Measurements from ENCODE around the gene TXNRD1. TPM values are rescaled to one million over a fixed set of nuclear protein-coding genes. Genes with fewer than 3 reads are reported as not detected.
"Not testable (repeated sequence)": the region's sequence is repeated elsewhere in the genome, so short reads cannot be mapped to it uniquely, and the experiment has no call there.

TXNRD1 gene
- total RNA-seq, 1 donor from 2014 or later: 360 TPM

DNA sequence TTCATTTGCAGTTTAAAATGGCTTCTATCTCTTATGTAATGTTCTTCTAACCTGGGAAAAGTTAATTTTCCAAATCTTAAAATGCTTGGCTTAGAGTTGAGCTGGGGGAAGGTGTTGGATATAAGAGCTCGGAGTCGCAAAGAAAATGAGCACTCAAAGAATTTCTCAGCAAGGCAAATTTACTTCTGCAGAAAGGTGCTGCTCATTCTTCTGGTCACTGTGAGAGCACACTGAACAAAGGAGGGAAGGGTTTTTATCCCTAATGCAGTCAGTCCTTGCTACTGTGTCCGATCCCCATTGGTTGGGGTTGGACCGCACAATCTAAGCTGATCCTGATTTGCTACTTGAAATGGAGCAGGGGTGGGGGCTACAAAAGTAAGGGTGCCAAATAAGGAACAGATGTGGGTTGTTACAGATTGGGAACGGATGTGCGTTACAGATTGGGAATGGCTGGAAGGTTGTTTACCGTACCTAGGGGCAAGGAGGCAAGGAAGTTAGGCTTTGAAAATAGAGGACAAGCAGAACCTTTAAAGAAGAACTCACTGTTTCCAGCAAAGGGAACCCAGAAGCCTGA is 19.4 kb downstream of the TXNRD1 start:
- DNase-seq (ENCODE audit: low read depth in 2 of 2): no peak

GRCh38 chr12:104237930-104238329 is 22.4 kb downstream of the TXNRD1 start:
- DNase-seq (ENCODE audit: low read depth in 2 of 2): no peak

DNA sequence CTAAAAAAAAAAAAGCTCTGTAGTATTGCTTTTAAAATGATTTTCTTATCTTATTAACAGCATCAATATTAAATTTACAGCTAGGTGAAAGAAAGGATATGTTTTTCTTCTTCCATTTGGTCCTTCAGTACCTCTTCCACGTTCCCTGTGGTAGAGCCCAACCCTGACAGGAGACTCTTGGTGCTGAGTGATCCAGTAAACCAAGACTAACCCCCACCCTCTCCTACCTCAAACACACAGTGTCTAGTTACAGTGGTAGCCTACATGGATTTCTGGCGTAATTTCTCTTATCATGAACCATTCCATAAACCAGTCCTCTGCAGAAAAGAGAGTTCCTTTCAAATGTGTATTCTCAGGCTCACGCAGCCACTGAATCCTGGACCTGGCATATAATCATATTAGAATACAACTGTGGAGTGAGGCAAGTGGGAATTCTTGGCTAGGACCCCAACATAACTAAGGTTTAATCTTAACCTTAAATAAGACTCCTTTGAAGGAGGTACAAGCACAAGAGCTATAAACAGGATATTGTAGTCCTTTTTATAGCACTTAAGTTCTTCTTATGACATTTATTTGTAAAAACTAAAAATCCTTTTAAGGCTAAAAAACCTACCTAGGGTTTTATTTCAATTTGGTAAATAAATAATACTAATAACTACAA is 27.1 kb downstream of the TXNRD1 start:
- DNase-seq (ENCODE audit: low read depth in 2 of 2): no peak

- DNase-seq (ENCODE audit: low read depth in 2 of 2): no peak
Measured at GRCh38 chr12:104243551-104243950, 28.0 kb downstream of the TXNRD1 start.

- DNase-seq (ENCODE audit: low read depth in 2 of 2): no peak
Measured at GRCh38 chr12:104243971-104244370, 28.4 kb downstream of the TXNRD1 start.

DNA sequence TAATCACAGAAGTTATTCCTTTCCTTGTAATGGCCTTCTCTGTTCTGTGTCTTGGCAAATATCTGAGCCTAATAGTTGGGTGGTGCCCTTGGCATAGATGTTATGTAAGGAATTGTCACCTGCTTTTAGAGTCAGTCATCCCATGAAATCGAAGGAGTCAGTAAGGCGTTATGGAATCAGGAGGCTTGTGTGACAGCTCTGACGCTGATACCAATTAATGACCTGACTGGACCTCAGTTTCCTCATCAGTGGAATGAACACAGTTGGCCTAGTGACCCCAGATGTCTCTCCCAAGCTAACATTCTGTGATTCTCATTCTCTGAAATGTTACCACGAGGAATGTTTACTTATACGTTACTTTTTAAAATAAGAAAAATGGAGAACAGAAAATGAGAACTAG is 32.1 kb downstream of the TXNRD1 start:
- DNase-seq (ENCODE audit: low read depth in 2 of 2): no peak

- no peak for DNase-seq (ENCODE audit: low read depth in 2 of 2)
Measured at GRCh38 chr12:104248444-104248843, 32.9 kb downstream of the TXNRD1 start.

- no peak for DNase-seq (ENCODE audit: low read depth in 2 of 2)
Measured at GRCh38 chr12:104249017-104249416, 33.4 kb downstream of the TXNRD1 start.

- DNase-seq (ENCODE audit: low read depth in 2 of 2): no peak
Measured at GRCh38 chr12:104249898-104250297, 34.3 kb downstream of the TXNRD1 start.

GRCh38 chr12:104250366-104251125 is 35.0 kb downstream of the TXNRD1 start:
- no peak for DNase-seq (ENCODE audit: low read depth in 2 of 2)

DNA sequence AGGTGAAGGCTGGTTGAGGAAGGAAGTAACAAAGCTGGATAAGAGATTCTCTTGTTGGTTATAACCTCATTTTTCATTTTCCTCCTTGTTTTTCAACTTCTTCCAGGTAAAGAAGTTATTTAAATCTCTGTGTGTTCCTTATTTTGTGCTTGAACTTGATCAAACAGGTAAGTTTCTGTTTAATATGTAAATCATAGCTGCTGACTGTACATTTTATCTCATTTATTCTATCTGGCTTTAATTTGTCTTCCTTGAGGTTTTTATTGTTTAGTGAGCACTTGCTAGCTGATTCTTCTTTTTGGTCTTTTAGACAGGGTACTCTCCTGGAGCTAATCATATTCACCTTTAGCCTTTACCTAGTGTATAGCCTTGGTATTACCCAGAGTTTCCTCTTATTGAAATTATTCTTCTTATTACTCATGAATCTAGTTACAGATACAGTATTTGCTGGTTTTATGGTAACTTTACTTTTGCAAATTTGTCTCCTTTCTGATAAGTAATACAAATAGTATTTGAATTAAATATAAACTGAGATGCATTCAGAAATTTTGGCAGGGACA is 42.4 kb downstream of the TXNRD1 start:
- DNase-seq (ENCODE audit: low read depth in 2 of 2): no peak

- no peak for DNase-seq (ENCODE audit: low read depth in 2 of 2)
Measured at GRCh38 chr12:104258476-104259067, 43.0 kb downstream of the TXNRD1 start.

DNA sequence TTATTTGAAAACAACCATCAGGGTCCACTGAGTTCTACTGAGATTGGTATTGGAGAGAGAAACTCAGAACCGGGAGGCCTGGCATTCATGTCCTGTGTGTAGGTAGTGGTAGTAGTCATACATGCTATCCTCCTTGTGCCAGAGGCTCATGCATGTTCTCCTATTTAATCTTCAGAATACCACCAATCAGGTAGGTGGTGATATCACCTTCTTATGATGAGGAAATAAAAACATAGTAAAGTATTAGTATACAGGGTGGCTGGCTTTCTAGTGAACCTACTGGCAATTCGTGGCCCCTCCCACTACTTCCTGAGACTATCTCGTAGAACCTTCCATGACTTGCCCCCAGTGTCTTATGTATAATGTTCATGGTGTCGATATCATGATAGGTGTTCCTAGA is 47.4 kb downstream of the TXNRD1 start:
- DNase-seq (ENCODE audit: low read depth in 2 of 2): no peak

GRCh38 chr12:104263580-104264358 is 48.2 kb downstream of the TXNRD1 start:
- peak in 1 of 2 donors; percentile 17 for DNase-seq (ENCODE audit: low read depth in 2 of 2)

- not testable (repeated sequence) for DNase-seq (ENCODE audit: low read depth in 2 of 2)
Measured at GRCh38 chr12:104265436-104265835, 49.9 kb downstream of the TXNRD1 start.

DNA sequence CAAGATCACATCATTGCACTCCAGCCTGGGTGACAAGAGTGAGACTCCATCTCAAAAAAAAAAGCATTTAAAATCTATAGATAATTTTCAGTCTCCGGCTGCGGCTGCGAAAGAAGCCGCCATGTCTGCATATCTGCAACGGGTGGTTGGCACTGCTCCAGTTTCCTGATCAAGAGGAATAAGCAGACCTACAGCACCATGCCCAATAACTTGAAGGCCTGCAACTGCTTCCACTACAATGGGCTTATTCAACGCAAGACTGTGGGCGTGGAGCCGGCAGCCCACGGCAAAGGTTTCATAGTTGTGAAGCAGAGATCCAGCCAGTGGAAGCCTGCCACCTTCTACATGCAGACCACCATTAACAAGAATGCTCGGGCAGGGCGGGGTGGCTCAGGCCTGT is 57.4 kb downstream of the TXNRD1 start:
- no peak for DNase-seq (ENCODE audit: low read depth in 2 of 2)

GRCh38 chr12:104273503-104273902 is 57.9 kb downstream of the TXNRD1 start:
- DNase-seq (ENCODE audit: low read depth in 2 of 2): no peak

GRCh38 chr12:104274811-104275210 is 59.2 kb downstream of the TXNRD1 start:
- no peak for DNase-seq (ENCODE audit: low read depth in 2 of 2)

DNA sequence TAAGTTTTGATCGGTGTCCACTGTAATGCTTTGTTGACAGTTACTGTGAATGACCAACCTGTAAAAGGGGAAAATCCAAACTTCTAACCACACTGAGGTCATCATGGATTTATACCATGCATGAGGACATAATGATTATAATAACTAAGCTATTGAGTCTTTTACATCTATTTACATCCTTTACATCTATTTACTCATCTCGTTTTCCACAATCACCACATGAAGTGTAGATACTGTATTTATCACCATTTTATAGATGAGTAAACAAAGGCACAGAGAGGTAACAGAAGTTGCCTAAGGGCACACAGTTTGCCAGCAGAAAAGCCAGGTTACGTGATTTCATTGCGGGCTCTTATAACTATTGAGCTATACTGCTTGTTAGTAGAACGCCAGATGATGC is 60.1 kb downstream of the TXNRD1 start:
- no peak for DNase-seq (ENCODE audit: low read depth in 2 of 2)

DNA sequence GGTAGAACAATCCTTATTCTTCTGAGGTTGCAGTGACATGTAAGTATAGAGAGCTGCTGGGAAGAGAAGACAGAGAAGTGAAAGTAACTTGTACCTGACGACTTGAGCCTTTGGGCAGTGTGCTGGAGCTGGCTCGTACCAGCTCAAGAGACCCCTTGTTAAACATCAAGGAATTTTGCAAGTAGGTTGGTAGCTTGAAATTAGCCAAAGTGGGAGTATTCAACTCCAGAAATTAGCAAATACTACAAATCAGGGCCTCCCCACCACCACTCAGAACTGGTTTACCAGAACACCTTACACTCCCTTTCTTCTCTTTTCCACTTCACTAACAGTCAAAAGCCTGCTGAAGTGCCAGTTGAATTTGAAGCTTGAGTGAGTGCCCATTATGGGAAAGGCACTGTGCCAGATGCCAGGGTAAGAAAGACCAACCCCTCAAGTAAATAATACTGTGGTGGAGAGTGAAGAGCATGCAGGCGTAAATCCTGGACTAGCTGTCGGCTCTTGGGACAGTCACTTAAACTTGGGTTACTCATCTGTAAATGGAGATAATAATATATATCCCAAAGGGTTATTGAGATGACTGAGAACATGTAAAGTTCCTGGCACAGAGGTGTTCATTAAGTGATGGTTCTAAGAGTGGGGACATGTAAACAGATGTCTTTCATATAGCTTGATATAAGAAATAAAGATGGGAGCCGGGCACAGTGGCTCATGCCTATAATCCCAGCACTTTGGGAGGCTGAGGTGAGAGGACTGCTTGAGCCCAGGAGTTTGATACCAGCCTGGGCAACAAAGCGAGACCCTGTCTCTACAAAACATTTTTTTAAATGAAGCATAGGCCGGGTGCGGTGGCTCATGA is 60.9 kb downstream of the TXNRD1 start:
- DNase-seq (ENCODE audit: low read depth in 2 of 2): no peak
